Measurements from ENCODE around the gene RPL19.

Gene RPL19

GRCh38 chr17:39196241-39196807, 3.8 kb upstream of the RPL19 start:
- no peak for TF ChIP-seq CTCF (IDR thresholded peaks at IDR 0.05; ENCODE audit: low read depth, low read length, missing control alignments)
- H3K4me3 ChIP-seq (replicated peaks; ENCODE audit: low read depth, low read length), result peak overlapping the region; percentile 79
- no peak for DNase-seq (ENCODE audit: extremely low read depth, low read depth)

DNA sequence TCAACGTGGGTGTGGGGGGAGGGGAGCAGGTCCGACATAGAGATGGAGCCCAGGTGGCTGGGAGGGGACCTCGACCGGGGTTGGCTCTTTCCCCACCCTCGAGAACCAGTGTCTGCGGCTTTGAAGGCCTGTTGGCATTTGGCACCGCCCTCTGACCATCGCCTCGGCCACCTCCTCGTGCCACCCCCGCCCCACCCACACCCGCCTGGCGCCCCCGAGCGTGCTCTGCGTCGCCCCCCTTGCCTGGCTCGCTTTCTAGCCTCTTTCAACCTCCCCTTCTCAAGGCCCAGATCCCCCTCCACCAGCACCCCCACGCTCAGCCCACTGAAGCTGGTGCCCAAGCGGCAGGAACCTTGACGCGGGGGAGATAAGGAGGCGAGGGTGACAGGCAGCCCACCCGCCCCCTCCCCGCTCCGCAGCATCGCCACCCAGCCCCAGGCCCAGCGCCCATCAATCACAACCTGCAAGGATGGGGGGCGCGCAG, 3.2 kb upstream of the RPL19 start:
- H3K4me3 ChIP-seq (replicated peaks; ENCODE audit: low read depth, low read length), result peak overlapping the region; percentile 79
- no peak for DNase-seq (ENCODE audit: extremely low read depth, low read depth)
- TF ChIP-seq CTCF (IDR thresholded peaks at IDR 0.05; ENCODE audit: low read depth, low read length, missing control alignments), result no peak

- no peak for DNase-seq (ENCODE audit: extremely low read depth, low read depth)
- no peak for TF ChIP-seq CTCF (IDR thresholded peaks at IDR 0.05; ENCODE audit: low read depth, low read length, missing control alignments)
- peak within 1 kb of the TSS; percentile 79 for H3K4me3 ChIP-seq (replicated peaks; ENCODE audit: low read depth, low read length)
These were observed 2.5 kb upstream of the RPL19 start, which contains the start of gene CACNB1 for GRCh38 chr17:39197380-39198185. Gene CACNB1 (minus strand): TSS chr17:39197669. CDS start chr17:39197495, 174 bp downstream.

DNA sequence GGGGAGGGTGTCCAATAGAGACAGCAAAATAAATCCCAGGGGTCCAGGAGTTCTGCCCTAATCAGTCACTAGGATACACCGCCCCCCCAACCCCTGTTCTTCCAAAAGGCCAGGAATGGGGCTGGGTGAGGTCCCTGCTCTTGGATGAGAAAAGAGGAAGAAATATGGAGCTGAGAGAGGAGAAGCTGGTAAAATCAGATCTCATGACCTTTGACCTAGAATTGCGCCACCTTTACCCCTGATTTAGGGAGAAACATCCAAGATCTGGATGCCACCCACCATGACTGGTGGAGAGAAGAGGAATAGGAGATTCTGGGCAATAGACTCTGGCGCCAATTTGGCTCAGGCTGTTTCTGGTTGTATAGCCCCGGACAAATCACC, 1.9 kb upstream of the RPL19 start:
- no peak for TF ChIP-seq CTCF (IDR thresholded peaks at IDR 0.05; ENCODE audit: low read depth, low read length, missing control alignments)
- no peak for DNase-seq (ENCODE audit: extremely low read depth, low read depth)
- peak overlapping the region; percentile 79; the same call in 1 of the 2 replicates for H3K4me3 ChIP-seq (replicated peaks; ENCODE audit: low read depth, low read length)

DNA sequence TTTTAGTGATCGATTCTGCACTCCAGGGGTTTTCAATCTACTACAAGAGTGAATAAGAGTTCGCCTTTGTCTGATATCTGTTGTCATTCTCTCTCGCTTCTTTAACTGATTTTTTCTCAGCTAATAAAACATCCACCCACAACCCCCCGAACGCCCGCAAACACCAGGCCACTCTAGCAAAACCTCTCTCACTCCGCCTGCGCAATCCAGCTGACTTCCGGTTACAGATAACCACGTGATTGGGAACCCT, 338 bp upstream of the RPL19 start:
- TF ChIP-seq CTCF (IDR thresholded peaks at IDR 0.05; ENCODE audit: low read depth, low read length, missing control alignments), result no peak
- peak; percentile 94 for DNase-seq (ENCODE audit: extremely low read depth, low read depth)
- H3K4me3 ChIP-seq (replicated peaks; ENCODE audit: low read depth, low read length), result peak overlapping the region; percentile 93

DNA sequence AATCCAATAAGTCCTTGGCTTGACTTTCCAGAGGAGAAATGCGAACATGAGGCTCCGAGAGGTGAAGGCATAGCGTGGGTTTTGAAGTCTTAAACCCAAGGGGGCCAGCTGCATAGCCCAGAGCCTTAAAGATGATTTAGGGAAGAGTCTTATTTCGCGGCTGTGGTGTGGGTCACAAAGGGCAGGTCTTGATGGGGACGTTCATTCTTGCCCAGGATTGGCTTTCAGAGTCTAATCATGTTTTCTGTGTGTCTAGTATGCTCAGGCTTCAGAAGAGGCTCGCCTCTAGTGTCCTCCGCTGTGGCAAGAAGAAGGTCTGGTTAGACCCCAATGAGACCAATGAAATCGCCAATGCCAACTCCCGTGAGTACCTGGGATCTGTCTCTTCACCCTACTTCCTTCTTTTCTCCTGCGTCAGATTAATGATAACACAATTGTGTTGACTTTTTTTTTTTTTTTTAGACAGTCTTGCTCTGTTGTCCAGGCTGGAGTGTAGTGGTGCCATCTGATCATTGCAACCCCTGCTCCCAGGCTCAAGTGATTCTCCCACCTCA, 951 bp downstream of the RPL19 start:
- no peak for DNase-seq (ENCODE audit: extremely low read depth, low read depth)
- TF ChIP-seq CTCF (IDR thresholded peaks at IDR 0.05; ENCODE audit: low read depth, low read length, missing control alignments), result no peak

More for the DNA sequence above, 951 bp downstream of the RPL19 start:
- H3K4me3 ChIP-seq (replicated peaks; ENCODE audit: low read depth, low read length), result peak overlapping the region; percentile 93
